ENCODE measurements around the gene MIOS. TPM values are rescaled to one million over a fixed set of nuclear protein-coding genes. Genes with fewer than 3 reads are reported as not detected.

MIOS gene
- total RNA-seq, 6 donors from 2014 or later = 14.0 to 47.6 (median 27.7) TPM

- TF ChIP-seq CTCF (IDR thresholded peaks at IDR 0.05) (no peak), EP300 (IDR thresholded peaks at IDR 0.05) (no peak)
- Histone ChIP-seq H3K4me1 (no peaks in the 10 kb centered on the region), H3K27ac (no peak overlapping the region), H3K36me3 (no peaks in the 10 kb centered on the region), H3K9me3 (no peaks in the 10 kb centered on the region), H3K4me3 (no peak overlapping the region), H3K27me3 (no peaks in the 10 kb centered on the region)
- ATAC-seq (ENCODE audit: low FRiP score in 2 of 2) (no peak), DNase-seq (no peak)
- 78 to 92% methylated on average over 5 to 6 of the region's 6 CpGs for WGBS, 2 donors
Observed at GRCh38 chr7:7647495-7648036, 80.9 kb downstream of the MIOS start.

- Histone ChIP-seq H3K9me3 (no peaks in the 10 kb centered on the region), H3K27ac (no peak overlapping the region), H3K4me3 (no peak overlapping the region), H3K36me3 (no peaks in the 10 kb centered on the region), H3K27me3 (no peaks in the 10 kb centered on the region), H3K4me1 (peaks cover 0 to 3% (median 0%) of the 10 kb centered on the region in 4 donors)
- ATAC-seq (ENCODE audit: low FRiP score in 2 of 2) (no peak), DNase-seq (no peak)
- 96 to 100% methylated on average over 2 of the region's 2 CpGs for WGBS, 2 donors
- TF ChIP-seq POLR2AphosphoS5 (IDR thresholded peaks at IDR 0.05) (no peak), POLR2A (IDR thresholded peaks at IDR 0.05) (no peak), CTCF (IDR thresholded peaks at IDR 0.05) (no peak), EP300 (IDR thresholded peaks at IDR 0.05) (no peak)
Observed at GRCh38 chr7:7650682-7651206, 84.1 kb downstream of the MIOS start.

- no peaks in the 10 kb centered on the region for H3K27me3 ChIP-seq
- no peak for ATAC-seq (ENCODE audit: low FRiP score in 2 of 2)
- no peak overlapping the region for H3K4me3 ChIP-seq
- H3K9me3 ChIP-seq = no peaks in the 10 kb centered on the region
- TF ChIP-seq EP300 (IDR thresholded peaks at IDR 0.05) (no peak), POLR2A (IDR thresholded peaks at IDR 0.05) (no peak)
- 59 to 62% methylated on average over 3 of the region's 3 CpGs for WGBS, 2 donors
- H3K36me3 ChIP-seq = no peaks in the 10 kb centered on the region
- H3K4me1 ChIP-seq = peaks cover 0 to 3% (median 0%) of the 10 kb centered on the region in 4 donors
- no peak for DNase-seq
- H3K27ac ChIP-seq = no peak overlapping the region
Observed at GRCh38 chr7:7651479-7651878, 84.8 kb downstream of the MIOS start.

GRCh38 chr7:7652798-7653540, 86.3 kb downstream of the MIOS start:
- Histone ChIP-seq H3K27me3 (no peaks in the 10 kb centered on the region), H3K4me1 (peaks cover 0 to 3% (median 0%) of the 10 kb centered on the region in 4 donors), H3K36me3 (no peaks in the 10 kb centered on the region), H3K4me3 (no peak overlapping the region), H3K9me3 (no peaks in the 10 kb centered on the region), H3K27ac (no peak overlapping the region)
- ATAC-seq (ENCODE audit: low FRiP score in 2 of 2) (no peak), DNase-seq (no peak)
- TF ChIP-seq POLR2AphosphoS5 (IDR thresholded peaks at IDR 0.05) (no peak), POLR2A (IDR thresholded peaks at IDR 0.05) (no peak)
- WGBS, 2 donors = 81 to 86% methylated on average over 1 of the region's 1 CpG

GRCh38 chr7:7653593-7654187, 87.0 kb downstream of the MIOS start:
- Histone ChIP-seq H3K27ac (no peak overlapping the region), H3K4me1 (peaks cover 0 to 3% (median 0%) of the 10 kb centered on the region in 4 donors), H3K9me3 (no peaks in the 10 kb centered on the region), H3K4me3 (no peak overlapping the region), H3K27me3 (no peaks in the 10 kb centered on the region), H3K36me3 (no peaks in the 10 kb centered on the region)
- 78 to 92% methylated on average over 3 of the region's 3 CpGs for WGBS, 2 donors
- DNase-seq = no peak
- no peak for ATAC-seq (ENCODE audit: low FRiP score in 2 of 2)
- TF ChIP-seq CTCF (IDR thresholded peaks at IDR 0.05) = peak in 4 of 6 experiments; percentile 17 to 36 (median 28)
- TF ChIP-seq POLR2AphosphoS5 (IDR thresholded peaks at IDR 0.05) = no peak

All from upper lobe of left lung (tissue), 6 donors.